ENCODE results near the gene FA2H.
"Not testable (repeated sequence)": the region's sequence is repeated elsewhere in the genome, so short reads cannot be mapped to it uniquely, and the experiment has no call there.

Gene FA2H, protein sequence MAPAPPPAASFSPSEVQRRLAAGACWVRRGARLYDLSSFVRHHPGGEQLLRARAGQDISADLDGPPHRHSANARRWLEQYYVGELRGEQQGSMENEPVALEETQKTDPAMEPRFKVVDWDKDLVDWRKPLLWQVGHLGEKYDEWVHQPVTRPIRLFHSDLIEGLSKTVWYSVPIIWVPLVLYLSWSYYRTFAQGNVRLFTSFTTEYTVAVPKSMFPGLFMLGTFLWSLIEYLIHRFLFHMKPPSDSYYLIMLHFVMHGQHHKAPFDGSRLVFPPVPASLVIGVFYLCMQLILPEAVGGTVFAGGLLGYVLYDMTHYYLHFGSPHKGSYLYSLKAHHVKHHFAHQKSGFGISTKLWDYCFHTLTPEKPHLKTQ

DNA sequence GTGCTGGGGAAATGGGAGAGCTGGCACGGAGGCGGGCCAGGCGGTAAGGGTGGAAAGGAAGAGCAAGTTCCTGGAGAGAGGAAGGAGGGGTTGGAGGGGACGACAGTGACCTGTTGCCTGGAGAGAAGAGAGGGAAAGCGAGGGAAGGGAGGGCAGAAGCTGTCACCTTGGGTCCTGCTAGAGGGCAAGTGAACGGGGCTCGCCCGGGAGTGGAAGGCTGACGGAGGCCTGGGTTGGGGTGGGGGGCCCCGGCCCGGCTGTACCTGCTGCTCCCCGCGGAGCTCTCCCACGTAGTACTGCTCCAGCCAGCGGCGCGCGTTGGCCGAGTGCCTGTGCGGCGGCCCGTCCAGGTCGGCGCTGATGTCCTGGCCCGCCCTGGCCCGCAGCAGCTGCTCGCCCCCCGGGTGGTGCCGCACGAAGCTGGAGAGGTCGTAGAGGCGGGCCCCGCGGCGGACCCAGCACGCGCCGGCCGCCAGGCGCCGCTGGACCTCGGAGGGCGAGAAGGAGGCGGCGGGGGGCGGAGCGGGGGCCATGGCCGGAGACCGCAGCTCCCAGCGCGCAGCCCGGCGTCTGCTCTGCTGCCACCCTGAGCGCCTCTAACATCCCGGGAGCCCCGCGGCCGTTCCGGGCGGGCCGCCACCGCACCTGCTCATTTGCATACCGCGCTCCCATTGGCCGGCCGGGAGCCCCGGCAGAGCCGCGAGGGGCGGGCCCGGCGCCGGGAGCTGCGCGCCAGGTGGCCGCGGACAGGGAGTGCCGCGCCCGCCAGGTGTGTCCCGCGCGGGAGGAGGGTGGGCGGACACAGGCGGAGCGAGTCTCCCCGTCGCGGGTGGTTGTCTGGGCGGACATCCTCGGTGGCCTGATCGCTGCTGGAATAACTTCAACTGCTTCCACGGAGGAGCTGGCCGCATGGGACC lies at the start of gene FA2H:
TSS of gene FA2H (minus strand) at position 598 of the 917 bp plus-strand sequence. CDS start at position 533, 65 bp downstream.
- peak in 1 of 2 donors; percentile 4 for DNase-seq (ENCODE audit: low read depth in 2 of 2)

DNA sequence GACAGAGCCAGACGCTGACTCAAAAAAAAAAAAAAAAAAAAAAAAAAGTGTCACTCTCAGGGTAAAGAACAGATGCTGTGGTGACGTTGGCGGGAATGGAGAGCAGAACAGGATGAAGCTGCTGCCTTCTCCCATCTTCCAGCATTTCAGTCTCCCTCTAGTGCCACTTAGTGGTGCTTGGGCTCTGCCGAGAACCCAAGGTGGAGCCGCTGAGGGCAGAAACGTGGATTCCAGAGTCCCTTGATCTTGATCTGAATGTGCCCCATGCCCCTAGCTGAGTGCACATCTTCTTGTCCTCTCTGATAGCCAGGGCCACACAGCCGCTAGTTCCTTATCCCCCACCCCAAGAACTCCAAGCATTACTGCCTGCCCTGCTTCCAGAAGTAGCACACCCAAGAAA lies 43.2 kb upstream of the FA2H start:
- no peak for DNase-seq (ENCODE audit: low read depth in 2 of 2)

DNA sequence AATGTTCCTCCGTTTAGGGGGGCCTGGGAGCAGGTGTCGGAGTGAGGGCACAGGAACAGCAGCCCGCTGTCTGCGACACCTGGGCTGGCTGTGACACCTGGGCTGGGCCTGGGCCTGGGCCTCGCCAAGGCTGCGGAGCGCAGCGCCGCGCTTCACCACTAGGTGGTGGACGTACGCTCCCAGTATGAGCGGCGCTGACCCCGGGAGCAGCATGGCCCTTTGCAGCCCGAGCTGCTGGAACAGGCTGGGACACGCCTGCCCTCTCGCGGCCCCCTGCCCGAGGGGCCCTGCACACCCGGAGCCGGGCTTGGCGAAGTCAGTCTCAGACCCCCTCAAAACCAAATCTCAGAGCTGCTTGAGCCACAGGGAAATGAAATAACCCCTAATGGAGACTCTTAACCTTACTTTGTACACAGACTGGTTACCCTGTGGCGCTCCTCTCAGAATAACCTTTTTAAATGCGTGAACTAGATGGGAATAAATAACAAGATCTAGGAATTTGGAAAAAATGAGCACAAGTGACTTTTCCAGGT lies 38.6 kb upstream of the FA2H start:
- DNase-seq (ENCODE audit: low read depth in 2 of 2) = peak; percentile 20 to 43

DNA sequence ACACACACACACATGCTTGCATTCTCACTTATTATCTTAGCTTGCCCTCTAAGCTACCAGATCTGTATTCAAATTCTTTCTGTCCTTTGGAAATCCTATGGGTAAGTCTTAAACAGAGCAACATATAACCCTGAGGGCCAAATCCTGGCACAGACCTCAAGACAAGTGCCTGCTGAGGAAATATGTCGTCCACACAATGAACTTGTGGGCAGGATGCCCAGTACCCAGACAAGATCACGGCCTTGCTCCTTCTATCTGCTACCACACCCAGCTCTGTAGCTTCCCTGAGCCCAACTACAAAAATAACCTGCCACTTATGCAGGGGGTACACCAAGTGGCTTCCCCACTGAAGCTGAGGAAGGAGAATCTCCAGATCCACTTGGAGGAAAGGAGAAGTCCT lies 37.3 kb upstream of the FA2H start:
- DNase-seq (ENCODE audit: low read depth in 2 of 2) = no peak

DNA sequence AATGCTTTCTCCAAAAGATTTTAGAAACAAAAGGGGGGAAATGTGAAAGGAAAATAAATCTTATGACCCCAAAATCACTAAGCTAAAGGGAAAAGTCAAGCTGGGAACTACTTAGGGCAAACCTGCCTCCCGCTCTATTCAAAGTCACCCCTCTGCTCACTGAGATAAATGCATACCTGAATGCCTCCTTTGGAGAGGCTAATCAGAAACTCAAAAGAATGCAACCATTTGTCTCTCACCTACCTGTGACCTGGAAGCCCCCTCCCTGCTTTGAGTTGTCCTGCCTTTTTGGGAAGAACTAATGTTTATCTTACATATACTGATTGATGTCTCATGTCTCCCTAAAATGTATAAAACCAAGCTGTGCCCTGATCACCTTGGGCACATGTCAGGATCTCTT lies 36.6 kb upstream of the FA2H start:
- not testable (repeated sequence) for DNase-seq (ENCODE audit: low read depth in 2 of 2)

DNA sequence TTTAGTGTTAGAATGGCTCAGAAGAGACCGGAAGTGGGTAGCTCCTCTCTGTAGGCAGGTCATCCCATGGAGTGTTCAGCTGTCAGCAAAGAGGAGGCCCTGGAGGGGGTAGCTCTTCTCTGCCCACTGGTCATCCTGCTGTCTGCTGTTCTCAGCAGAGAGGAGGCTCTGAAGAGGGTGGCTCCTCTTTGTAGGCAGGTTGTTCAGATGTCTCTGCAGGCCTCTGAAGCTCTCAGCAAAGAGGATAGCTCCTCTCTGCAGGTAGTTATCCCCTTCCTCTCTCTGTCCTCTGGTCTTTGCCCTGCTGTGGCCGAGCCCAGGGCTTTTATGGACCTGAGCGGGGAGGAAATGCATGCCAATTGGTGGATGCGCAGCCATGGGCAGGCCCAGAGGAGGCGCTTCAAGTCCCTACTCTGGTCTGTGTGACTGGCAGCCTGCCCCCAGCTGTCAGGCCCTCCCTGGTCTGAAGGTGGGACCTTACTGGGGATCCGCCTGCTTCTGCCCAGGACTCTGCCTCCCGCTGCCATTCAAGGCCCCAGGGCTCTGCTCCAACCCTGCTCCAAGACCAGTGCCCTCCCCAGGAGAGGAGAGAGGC lies 32.5 kb upstream of the FA2H start:
- no peak for DNase-seq (ENCODE audit: low read depth in 2 of 2)

DNA sequence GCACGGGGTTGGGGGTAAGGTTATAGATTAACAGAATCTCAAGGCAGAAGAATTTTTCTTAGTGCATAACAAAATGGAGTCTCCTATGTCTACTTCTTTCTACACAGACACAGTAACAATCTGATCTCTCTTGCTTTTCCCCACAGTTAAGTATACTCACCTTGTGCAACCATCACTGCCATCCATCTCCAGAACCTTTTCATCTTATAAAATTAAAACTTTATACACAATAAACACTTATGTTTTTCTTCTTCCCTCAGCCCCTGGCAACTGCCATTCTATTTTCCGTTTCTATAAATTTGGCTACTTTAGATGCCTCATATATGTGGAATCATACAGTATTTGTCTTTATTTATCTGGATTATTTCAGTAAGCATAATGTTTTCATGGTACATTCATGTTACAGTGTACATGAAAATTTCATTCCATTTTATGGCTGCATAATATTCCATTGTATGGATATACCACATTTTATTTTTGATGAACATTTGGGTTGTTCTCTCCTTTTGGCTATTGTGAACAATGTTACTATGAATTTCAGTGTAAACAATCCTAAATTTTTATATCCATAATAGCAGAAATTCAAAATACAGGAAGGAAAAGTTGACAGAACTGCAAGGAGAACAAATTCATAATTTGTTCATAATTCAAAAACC lies 25.7 kb upstream of the FA2H start:
- DNase-seq (ENCODE audit: low read depth in 2 of 2) = no peak

DNA sequence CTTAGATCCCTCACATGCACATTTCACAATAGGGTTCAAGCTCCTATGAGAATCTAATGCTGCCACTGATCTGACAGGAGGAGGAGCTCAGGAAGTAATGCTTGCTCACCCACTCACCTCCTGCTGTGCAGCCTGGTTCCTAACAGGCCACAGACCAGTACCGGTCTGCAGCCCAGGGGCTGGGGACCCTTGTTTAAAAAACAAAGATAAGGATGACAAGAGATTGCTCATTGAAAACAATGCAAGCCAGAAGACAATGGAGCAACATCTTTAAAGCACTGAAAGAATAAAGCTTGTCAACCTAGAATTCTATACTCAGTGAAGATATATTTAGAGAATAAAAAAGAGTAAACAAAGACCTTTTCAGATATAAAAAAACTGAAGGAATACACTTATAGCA lies 22.8 kb upstream of the FA2H start:
- DNase-seq (ENCODE audit: low read depth in 2 of 2) = no peak

DNA sequence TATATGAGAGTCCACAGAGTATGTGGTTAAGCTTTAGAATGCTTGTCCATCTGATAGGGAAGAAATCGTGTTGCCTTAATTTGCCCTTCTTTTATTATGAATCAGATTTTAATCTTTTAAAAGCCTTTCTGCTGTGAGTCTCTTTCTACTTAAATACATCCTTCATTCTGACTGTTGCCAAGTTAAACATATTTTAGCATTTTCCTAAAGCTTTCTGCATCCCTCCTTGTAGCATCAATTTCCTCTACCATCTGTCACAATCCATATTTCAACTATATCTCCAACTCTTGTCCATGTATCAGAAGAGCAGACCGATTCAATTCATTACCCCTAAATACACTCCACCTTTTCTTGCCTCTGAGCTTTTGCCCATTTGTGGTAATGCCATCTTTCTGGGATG lies 20.5 kb upstream of the FA2H start:
- DNase-seq (ENCODE audit: low read depth in 2 of 2) = no peak

DNA sequence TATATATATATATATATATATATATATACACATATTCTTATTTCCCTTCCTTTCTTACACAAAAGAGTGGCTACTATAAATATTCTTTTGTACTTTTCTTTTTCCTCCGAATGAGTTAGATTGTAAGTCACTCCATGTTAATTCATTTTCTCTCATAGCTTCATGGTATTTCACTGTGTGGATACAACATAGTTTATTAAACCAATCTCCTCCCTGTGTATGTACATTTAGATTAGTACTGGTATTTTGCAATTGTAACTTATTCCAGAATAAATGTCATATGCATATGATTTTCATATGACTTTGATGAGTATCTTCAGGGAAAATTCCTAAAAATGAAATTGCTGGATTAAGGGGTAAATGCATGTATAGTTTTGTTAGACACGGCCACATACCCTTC lies 20.0 kb upstream of the FA2H start:
- no peak for DNase-seq (ENCODE audit: low read depth in 2 of 2)

DNA sequence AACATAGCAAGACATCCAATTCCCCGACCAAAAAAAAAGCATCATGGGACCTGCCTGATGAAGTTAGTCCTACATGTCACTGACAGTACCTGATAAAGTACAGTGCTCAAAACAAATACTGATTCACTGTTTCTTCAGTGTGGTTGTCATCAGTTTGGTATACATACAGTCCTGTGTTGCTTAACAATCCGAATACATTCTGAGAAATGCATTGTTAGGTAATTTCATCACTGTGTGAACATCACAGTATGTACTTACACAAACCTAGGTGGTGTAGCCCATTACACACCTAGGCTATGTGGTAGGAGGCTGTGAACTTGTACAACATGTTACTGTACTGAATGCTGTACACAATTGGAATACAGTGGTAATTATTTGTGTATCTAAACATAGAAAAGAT lies 19.0 kb upstream of the FA2H start:
- no peak for DNase-seq (ENCODE audit: low read depth in 2 of 2)

DNA sequence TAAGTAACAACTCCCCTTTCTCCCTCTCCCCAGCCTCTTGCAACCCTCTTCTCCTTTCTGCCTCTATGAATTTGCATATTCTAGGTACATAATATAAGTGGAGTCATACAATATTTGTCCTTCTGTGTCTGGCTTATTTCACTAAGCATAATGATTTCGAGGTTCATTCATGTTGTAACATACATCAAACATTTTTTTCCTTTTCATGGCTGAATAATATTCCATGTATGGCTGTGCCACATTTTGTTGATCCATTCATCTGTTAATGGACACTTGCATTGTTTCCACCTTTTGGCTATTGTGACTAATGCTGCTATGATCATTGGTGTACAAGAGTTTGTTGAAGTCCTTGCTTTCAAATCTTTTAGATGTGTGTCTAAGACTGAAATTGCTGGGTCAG lies 17.6 kb upstream of the FA2H start:
- DNase-seq (ENCODE audit: low read depth in 2 of 2) = no peak

DNA sequence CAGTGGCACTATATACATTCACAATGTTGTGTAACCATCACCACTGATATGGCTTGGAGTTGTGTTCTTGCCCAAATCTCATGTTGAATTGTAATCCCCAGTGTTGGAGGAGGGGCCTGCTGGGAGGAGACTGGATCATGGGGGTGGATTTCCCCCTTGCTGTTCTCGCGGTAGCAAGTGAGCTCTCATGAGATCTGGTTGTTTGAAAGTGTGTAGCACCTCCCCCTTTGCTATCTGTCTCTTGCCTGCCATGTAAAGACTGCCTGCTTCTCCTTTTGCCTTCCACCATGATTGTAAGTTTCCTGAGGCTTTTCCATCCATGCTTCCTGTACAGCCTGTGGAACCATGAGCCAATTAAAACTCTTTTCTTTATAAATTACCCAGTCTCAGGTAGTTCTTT lies 17.1 kb upstream of the FA2H start:
- not testable (repeated sequence) for DNase-seq (ENCODE audit: low read depth in 2 of 2)

DNA sequence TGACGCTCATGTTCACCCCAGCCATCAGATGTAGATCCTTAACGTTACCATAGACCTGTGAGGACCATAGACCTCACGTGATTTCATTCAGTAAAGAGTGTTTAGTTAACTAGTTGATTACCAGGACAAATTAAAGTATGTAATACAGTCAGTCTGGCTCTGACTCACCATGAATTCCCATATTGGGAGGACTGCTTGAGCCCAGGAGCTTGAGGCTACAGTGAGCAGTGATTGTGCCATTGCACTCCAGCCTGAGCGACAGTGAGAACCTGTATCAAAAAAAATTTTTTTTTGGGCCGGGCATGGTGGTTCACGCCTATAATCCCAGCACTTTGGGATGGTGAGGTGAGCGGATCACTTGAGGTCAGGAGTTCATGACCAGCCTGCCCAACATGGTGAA lies 13.5 kb upstream of the FA2H start:
- no peak for DNase-seq (ENCODE audit: low read depth in 2 of 2)

DNA sequence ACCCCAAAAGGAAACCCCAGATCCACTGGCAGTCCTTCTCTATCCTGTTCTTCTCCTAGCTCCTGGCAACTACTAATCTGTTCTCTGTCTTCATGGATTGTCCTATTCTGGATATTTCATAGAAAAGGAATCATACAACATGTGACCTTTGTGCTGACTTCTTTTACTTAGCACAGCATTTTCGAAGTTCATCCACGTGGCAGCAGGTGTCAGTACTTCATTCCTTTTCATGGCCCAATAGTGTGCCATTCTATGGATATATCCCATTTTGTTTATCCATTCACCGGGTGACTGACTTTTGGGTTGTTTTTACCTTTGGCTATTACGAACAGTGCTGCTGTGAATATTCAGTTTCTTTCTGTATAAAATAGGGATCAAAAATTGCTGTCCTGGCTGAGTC lies 10.4 kb upstream of the FA2H start:
- no peak for DNase-seq (ENCODE audit: low read depth in 2 of 2)

DNA sequence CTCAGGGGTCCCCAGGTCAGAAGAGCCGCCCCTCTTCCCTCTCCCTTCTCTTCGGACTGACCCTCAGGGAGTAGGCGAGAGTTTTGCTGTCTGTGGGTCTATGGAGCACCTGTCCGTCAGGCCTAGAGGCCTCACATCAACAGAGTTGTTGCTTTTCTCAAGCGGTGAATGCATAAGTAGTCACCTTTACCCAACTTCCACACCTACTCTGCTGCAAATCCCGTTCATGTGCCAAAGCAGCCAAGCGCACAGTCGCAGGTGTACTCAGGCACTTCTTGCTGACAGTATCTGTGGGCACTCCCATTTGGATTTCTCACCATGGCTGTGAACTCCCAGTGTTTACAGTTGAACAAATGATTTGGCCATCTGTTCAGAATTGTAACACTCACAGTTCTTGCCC lies 4.0 kb upstream of the FA2H start:
- no peak for DNase-seq (ENCODE audit: low read depth in 2 of 2)

DNA sequence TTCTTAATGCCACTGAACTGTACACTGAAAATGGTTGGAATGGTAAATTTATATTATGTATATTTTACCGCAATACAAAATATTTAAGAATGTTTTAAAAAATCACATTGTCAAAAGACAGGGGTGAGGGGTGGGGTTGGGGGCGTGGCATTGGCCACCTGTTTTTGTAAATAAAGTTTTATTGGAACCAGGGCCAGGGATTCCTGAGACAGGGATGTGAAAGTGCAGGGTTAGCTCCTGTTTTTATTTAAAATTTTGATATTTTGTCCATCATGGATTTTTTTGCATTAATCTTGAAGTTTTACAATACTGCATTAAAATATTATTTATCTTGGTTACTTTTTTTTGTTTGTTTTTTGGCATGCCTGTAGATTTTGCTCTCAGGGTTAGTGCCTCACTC lies 2.3 kb upstream of the FA2H start:
- DNase-seq (ENCODE audit: low read depth in 2 of 2) = no peak

DNA sequence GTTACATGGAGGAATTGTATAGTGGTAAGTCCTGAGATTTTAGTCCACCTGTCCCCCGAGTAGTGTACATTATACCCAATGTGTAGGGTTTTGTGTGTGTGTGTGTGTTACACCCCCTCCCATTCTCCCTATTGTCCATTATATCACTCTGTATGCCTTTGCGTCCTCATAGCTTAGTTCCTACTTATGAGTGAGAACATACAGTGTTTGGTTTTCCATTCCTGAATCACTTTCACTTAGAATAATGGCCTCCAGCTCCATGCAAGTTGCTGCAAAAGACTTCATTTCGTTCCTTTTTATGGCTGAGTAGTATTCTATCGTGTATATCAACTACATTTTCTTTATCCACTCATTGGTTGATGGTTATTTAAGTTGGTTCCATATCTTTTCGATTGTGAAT lies 635 bp upstream of the FA2H start:
- no peak for DNase-seq (ENCODE audit: low read depth in 2 of 2)

DNA sequence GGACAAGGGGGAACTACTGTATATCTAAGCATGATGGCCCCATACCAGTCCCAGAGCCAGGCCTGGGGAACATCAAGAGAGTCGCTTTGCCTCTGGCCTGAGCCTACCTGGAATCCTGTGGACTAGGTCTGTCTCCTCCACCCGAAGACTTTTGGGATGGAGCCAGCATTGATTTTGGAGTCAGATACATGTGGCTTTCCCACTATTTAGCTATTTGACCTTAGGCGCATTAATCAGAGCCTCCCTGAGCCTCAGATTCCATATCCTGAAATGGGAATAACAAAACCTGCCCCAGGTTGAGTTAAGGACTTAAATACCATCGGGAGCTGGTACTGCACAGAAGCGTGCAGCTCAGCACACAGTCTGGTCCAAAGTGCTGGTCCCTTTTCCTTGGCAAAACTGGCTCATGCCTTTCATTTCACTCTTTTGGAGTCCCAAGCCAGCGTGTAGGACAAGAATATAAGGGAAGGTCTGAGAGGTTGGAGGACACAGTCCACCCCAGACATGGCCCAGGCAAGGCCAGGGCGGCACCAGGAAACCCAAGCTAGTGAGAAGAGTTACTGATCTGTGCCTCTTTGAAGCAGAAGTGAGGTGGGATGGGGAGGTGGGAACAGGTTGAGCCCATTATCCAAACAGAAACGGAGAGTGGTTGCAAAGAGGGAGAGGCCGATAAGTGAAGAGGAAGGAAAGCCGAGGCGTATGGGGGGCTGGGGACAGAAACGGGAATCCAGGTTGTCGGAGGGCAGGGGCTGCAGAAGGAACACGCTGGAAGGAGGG lies 986 bp downstream of the FA2H start:
- no peak for DNase-seq (ENCODE audit: low read depth in 2 of 2)

DNA sequence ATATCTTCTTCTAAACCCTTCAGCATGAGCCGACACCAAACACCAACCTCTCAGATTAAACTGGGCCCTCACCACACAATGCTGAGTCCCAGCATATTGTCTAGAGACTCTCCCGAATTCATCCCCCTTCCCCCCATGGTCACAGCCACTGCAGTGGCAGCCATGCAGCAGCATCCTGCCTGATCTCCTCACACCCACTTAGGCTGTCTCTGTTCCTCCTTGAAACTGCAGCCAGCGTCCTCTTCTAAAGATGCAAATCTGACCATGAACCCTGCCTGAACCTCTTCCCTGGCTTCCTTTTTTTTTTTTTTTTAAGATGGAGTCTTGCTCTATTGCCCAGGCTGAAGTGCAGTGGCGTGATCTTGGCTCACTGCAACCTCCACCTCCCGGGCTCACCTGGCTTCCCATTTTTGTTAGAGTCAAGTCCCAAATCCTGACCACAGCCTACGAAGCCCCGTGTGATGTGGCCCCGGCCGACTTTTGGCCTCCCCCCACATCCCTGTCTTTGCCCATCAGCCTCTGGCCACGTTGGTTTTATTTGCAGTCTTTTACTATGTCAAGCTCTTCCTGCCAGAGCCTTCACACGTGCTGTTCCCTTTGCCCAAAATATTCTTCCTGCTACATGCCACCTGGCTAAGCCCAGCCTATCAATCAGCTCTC lies 2.8 kb downstream of the FA2H start:
- DNase-seq (ENCODE audit: low read depth in 2 of 2) = no peak
